Measurements from ENCODE around the gene STPG1. TPM values are rescaled to one million over a fixed set of nuclear protein-coding genes. Genes with fewer than 3 reads are reported as not detected.

Gene STPG1
- total RNA-seq, 2 experiments from 2014 or later: 1.8 to 2.4 TPM

DNA sequence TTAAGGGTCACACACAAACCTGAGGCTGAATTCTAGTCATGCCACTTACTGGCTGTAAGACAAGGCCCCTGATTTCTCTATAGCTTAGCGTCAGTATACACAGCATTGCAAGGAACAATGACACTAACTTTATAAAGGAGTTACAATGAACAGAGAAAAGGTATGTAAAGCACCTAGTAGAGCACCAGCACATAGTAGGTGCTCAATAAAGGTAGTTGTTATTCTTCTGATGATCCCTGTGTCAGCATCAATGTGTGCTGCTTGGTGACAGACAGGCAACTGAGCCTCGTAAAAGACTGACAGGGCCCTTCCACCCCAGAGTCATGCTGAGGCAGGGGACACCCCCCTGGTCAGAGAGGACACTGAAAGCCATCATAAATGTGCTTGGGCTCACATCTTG, 51.2 kb downstream of the STPG1 start:
- TF ChIP-seq, protein P1, sequence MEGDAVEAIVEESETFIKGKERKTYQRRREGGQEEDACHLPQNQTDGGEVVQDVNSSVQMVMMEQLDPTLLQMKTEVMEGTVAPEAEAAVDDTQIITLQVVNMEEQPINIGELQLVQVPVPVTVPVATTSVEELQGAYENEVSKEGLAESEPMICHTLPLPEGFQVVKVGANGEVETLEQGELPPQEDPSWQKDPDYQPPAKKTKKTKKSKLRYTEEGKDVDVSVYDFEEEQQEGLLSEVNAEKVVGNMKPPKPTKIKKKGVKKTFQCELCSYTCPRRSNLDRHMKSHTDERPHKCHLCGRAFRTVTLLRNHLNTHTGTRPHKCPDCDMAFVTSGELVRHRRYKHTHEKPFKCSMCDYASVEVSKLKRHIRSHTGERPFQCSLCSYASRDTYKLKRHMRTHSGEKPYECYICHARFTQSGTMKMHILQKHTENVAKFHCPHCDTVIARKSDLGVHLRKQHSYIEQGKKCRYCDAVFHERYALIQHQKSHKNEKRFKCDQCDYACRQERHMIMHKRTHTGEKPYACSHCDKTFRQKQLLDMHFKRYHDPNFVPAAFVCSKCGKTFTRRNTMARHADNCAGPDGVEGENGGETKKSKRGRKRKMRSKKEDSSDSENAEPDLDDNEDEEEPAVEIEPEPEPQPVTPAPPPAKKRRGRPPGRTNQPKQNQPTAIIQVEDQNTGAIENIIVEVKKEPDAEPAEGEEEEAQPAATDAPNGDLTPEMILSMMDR (IDR thresholded peaks at IDR 0.05): no peak
- H3K36me3 Mint-ChIP-seq (ENCODE audit: low read depth): peaks cover 44% of the 10 kb centered on the region
- H3K9me3 Mint-ChIP-seq: no peaks in the 10 kb centered on the region
- POLR2A ChIA-PET: no interaction called here
- no peak overlapping the region for H3K4me3 Mint-ChIP-seq
- intact Hi-C loops (cut with DNase I, micrococcal nuclease): no loop called here
- H3K9me3 ChIP-seq (ENCODE audit: control insufficient read depth in 1 of 2, insufficient read depth in 1 of 2, low read length in 2 of 2): no peaks in the 10 kb centered on the region
- ATAC-seq (ENCODE audit: poor library complexity) (no peak), DNase-seq (no peak)
- no peak overlapping the region for H3K27ac Mint-ChIP-seq
- no peaks in the 10 kb centered on the region for H3K27me3 ChIP-seq (ENCODE audit: control insufficient read depth in 1 of 2, insufficient read depth in 2 of 2, low read length in 2 of 2)
- H3K4me3 ChIP-seq (ENCODE audit: low read length): no peak overlapping the region
- H3K36me3 ChIP-seq (ENCODE audit: insufficient read depth, low read length): peaks cover 9% of the 10 kb centered on the region
- no peaks in the 10 kb centered on the region for H3K27me3 Mint-ChIP-seq
- CTCF ChIA-PET: no interaction called here
- H3K27ac ChIP-seq (ENCODE audit: low read depth in 1 of 2, low read length in 2 of 2): no peak overlapping the region
- H3K4me1 ChIP-seq (ENCODE audit: insufficient read depth, low read length): no peaks in the 10 kb centered on the region
- H3K4me1 Mint-ChIP-seq (ENCODE audit: low read depth): no peaks in the 10 kb centered on the region

DNA sequence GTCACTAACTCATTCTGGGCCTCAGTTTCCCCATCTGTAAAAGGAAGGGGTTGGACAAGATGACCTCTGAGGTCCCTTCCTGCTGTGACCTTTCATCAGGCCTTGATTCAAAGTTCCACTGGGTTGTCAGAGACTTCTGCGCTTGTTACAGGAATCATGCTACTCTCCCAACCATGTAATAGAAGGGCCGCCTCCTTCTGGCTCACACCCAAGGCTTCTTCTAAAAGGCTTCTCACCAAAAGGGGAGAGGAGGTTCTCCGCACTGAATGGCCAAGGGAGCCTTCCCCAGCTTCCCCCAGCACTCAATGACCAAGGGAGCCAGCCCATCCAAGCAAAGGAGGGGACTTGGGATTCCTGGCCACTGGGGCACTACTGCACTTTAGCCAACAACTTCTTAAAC, 51.8 kb downstream of the STPG1 start:
- Histone ChIP-seq H3K4me3 (ENCODE audit: low read length) (no peak overlapping the region), H3K36me3 (ENCODE audit: insufficient read depth, low read length) (peaks cover 9% of the 10 kb centered on the region), H3K27ac (ENCODE audit: low read depth in 1 of 2, low read length in 2 of 2) (no peak overlapping the region), H3K27me3 (ENCODE audit: control insufficient read depth in 1 of 2, insufficient read depth in 2 of 2, low read length in 2 of 2) (no peaks in the 10 kb centered on the region), H3K9me3 (ENCODE audit: control insufficient read depth in 1 of 2, insufficient read depth in 1 of 2, low read length in 2 of 2) (no peaks in the 10 kb centered on the region), H3K4me1 (ENCODE audit: insufficient read depth, low read length) (no peaks in the 10 kb centered on the region)
- TF ChIP-seq, protein P1 (IDR thresholded peaks at IDR 0.05): no peak
- peaks cover 44% of the 10 kb centered on the region for H3K36me3 Mint-ChIP-seq (ENCODE audit: low read depth)
- no peak overlapping the region for H3K4me3 Mint-ChIP-seq
- no peaks in the 10 kb centered on the region for H3K9me3 Mint-ChIP-seq
- intact Hi-C loops (cut with DNase I, micrococcal nuclease): no loop called here
- DNase-seq: no peak
- H3K4me1 Mint-ChIP-seq (ENCODE audit: low read depth): no peaks in the 10 kb centered on the region
- ChIA-PET POLR2A (no interaction called here), CTCF (no interaction called here)
- ATAC-seq (ENCODE audit: poor library complexity): no peak
- H3K27me3 Mint-ChIP-seq: no peaks in the 10 kb centered on the region
- H3K27ac Mint-ChIP-seq: no peak overlapping the region

DNA sequence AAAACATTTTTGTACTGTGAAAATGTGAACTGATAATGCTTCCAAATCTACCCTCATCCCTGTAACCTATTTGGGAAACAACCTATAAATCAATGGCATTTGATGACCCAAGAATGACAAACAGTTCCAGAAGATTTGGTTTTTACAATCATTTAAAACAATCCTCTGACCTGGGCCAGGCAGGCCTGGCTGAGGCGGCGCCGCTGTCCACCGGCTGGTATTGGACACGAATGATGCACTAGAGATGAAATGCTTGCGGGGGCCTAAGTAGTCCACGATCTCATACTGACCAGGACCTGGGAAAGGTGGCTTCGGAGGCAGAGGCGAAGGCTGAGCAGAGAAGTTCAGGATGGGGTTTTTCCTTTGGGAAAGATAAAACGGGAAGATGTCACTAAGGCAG, 52.9 kb downstream of the STPG1 start:
- Mint-ChIP-seq H3K36me3 (ENCODE audit: low read depth) (peaks cover 34% of the 10 kb centered on the region), H3K27me3 (no peaks in the 10 kb centered on the region), H3K4me1 (ENCODE audit: low read depth) (no peaks in the 10 kb centered on the region), H3K4me3 (no peak overlapping the region), H3K9me3 (no peaks in the 10 kb centered on the region), H3K27ac (no peak overlapping the region)
- Histone ChIP-seq H3K4me3 (ENCODE audit: low read length) (no peak overlapping the region), H3K4me1 (ENCODE audit: insufficient read depth, low read length) (no peaks in the 10 kb centered on the region), H3K27ac (ENCODE audit: low read depth in 1 of 2, low read length in 2 of 2) (no peak overlapping the region), H3K9me3 (ENCODE audit: control insufficient read depth in 1 of 2, insufficient read depth in 1 of 2, low read length in 2 of 2) (no peaks in the 10 kb centered on the region), H3K27me3 (ENCODE audit: control insufficient read depth in 1 of 2, insufficient read depth in 2 of 2, low read length in 2 of 2) (no peaks in the 10 kb centered on the region), H3K36me3 (ENCODE audit: insufficient read depth, low read length) (peaks cover 9% of the 10 kb centered on the region)
- DNase-seq (no peak), ATAC-seq (ENCODE audit: poor library complexity) (no peak)
- TF ChIP-seq, protein P1 (IDR thresholded peaks at IDR 0.05): no peak
- CTCF ChIA-PET: no interaction called here
- intact Hi-C loops (cut with DNase I, micrococcal nuclease): no loop called here
- POLR2A ChIA-PET: no interaction called here
